Effector memory CD8-positive, alpha-beta T cell (primary cell): ENCODE measurements around the gene DIPK2A.

Source experiments
- ATAC-seq: fragments of 150-1000 bp; cut with Tn5 transposase; replicated peaks from 2 replicates; pipeline ENCODE4 v1.10.0; 2021; ENCODE audit warnings: mild to moderate bottlenecking, moderate library complexity
- DNase-seq, 3 experiments: peaks; one replicate each; pipeline ENCODE4 v3.0.0; 2021
- H3K27ac Mint-ChIP-seq, 2 donors: one replicate each; pipeline ENCODE4 v1.8.0; 2022; ENCODE audit warnings: mild to moderate bottlenecking in 2 of 2, mixed read lengths in 2 of 2, moderate library complexity in 2 of 2
- H3K27me3 Mint-ChIP-seq, 2 donors: one replicate each; pipeline ENCODE4 v1.8.0; 2022; ENCODE audit warnings: mixed read lengths in 2 of 2
- H3K36me3 Mint-ChIP-seq: one replicate; pipeline ENCODE4 v1.8.0; 2022; ENCODE audit warnings: mild to moderate bottlenecking, moderate library complexity, mixed read lengths; ENCODE audit not compliant: insufficient read depth
- H3K4me1 Mint-ChIP-seq, 2 donors: one replicate each; pipeline ENCODE4 v1.8.0; 2022; ENCODE audit warnings: low read depth in 2 of 2, mixed read lengths in 2 of 2
- H3K4me3 Mint-ChIP-seq, 2 donors: one replicate each; pipeline ENCODE4 v1.8.0; 2022; ENCODE audit warnings: mild to moderate bottlenecking in 2 of 2, mixed read lengths in 2 of 2, moderate library complexity in 2 of 2
- H3K9me3 Mint-ChIP-seq, 2 donors: one replicate each; pipeline ENCODE4 v1.8.0; 2022; ENCODE audit warnings: mixed read lengths in 2 of 2
- total RNA-seq, 9 experiments: gene quantifications; one replicate each; lab custom pipeline; 2026; lab: John Stamatoyannopoulos, UW

Gene DIPK2A, protein sequence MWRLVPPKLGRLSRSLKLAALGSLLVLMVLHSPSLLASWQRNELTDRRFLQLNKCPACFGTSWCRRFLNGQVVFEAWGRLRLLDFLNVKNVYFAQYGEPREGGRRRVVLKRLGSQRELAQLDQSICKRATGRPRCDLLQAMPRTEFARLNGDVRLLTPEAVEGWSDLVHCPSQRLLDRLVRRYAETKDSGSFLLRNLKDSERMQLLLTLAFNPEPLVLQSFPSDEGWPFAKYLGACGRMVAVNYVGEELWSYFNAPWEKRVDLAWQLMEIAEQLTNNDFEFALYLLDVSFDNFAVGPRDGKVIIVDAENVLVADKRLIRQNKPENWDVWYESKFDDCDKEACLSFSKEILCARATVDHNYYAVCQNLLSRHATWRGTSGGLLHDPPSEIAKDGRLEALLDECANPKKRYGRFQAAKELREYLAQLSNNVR
- 14.8 to 46.4 (median 27.8) reads per million in 9 experiments for total RNA-seq

DNA sequence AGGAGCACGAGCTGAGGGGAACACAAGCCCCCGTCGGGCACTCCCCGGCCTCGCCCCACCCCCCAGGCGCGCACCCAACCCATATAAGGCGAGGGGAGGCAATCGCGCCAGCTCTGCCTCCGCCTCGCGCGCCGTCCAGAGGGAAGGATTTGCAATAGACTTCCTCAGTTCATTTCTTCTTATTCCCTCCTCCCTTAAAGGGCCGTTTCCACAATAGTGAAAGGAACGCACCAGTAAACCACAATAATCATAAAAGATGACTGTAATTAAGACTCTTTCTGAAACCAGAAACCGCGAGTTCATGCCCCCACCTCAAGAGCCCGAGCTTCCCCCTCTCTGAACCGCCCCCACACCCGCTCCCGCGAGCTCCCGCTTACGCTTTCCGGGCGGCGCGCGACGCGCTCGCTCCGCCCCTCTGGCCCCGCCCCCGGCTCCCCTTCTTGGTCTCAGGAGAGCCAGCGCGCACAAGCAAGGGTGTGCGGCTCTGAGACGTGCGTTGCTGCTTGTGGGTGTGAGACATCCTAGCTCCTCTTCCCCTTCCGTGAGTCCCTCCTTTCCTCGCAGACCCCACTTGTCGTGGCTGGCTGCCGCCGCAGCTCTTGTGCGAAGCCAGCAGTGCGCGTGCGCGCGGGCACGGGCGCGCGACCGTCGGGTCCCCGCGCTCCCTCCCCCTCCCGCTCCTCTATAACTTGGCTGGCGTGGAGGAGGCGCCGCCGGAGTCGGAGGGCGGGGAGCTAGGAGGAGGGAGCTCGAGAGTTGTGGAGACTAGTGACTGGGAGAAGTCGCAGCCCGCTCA lies at the start of gene DIPK2A:
DIPK2A (plus strand) TSS at position 465 of the 796 bp plus-strand sequence. CDS start 510 bp downstream, outside the sequence.
- peak; percentile 70 for ATAC-seq
- H3K4me1 Mint-ChIP-seq, result peaks cover 16 to 23% of the 10 kb centered on the region in 2 donors
- H3K27ac Mint-ChIP-seq, result peak within 1 kb of the TSS; percentile 93 to 95
- peak within 1 kb of the TSS; percentile 91 to 94 for H3K4me3 Mint-ChIP-seq
- peak; percentile 93 for DNase-seq
- H3K27me3 Mint-ChIP-seq, result no peaks in the 10 kb centered on the region
- H3K9me3 Mint-ChIP-seq, result no peaks in the 10 kb centered on the region
- peaks cover 23% of the 10 kb centered on the region for H3K36me3 Mint-ChIP-seq

DNA sequence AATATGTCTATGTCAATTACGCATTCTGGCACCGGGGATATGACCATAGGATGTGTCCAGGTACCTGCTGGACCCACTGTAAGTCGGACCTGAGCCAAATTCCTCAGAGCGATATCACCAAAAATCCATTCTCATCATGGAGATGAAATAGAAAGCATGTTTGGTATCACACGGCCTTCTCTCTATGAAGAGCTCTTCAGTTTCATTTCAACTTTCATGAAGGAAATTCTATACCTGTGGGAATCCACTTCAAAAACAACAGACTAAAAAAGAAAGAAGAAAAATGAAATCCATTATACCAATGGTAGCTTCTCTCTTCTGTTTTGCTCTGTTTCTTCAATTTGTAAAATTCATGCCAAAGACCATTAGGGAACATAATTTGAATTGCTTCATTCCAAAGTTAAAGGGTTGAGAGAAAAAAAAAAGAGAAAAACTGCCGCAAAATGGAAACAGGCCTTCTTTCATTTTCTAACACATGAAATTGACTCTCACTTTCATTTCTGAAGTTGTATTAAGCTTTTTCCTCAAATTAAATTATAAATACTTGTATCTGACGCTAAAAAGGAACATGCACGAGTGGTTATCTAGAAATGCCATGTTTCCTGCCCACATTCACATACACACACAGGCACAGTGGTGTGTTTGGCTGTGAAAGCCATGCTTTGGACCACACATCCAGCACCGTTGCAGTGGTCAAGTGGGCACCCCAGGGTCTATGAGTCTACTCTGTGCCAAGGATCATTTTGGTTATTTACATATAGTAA lies 46.9 kb upstream of the DIPK2A start:
- ATAC-seq (no peak), DNase-seq (no peak)
- no peaks in the 10 kb centered on the region for H3K27me3 Mint-ChIP-seq
- H3K4me1 Mint-ChIP-seq, result no peaks in the 10 kb centered on the region
- H3K36me3 Mint-ChIP-seq, result no peaks in the 10 kb centered on the region
- H3K9me3 Mint-ChIP-seq, result no peaks in the 10 kb centered on the region
- no peak overlapping the region for H3K4me3 Mint-ChIP-seq
- H3K27ac Mint-ChIP-seq, result no peak overlapping the region

DNA sequence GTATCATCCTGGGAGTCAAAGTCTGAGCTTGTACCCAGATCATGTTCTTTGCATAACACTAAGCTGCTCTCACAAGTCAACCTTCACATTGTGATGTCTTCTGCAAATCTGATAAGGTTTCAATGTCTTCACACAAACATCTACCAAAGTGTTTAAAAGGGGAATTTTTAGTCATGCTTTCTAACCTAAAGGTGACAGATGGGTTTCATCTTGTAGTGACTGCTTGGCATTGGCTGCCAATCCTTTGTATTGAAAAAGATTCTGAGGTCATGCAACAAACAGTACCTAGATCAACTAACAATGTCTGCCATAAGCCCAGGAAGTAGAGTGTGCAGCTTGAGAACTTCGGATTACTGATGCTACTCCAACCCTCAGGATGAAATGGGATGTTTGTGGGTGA lies 43.6 kb upstream of the DIPK2A start:
- H3K4me3 Mint-ChIP-seq, result no peak overlapping the region

DNA sequence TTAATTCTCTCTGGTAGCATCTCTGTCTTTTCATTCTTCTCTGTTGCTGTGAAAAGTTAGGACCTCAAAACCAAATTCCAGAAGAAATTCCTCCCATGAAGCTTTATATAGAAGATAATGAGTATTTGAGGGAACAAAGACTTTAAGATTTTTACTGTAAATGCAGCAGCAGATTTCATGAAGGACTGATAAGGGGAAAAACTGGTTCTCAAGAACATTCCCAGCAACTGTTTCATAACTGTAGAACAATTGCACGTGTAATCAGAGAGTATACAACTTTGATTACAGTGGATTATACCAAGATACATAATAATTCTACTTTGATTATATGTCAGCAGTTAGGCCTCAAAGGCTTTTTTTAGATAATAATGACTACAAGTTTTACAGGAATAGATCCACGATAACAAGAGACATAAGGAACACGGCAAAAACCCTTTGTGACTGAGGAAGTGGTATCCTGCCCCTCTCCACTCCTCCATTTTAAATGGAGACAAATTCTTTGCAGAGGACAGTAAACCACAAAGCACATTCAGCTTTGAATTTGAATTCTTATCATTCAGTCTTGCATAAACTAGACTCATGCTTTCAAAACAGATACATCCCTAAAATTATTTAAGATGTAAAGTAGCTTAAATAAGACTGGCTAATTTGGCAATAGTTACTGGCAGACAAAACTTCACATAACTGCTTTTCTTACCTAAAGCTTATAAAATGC lies 42.9 kb upstream of the DIPK2A start:
- Mint-ChIP-seq H3K27ac (no peak overlapping the region), H3K27me3 (peaks cover 22 to 31% of the 10 kb centered on the region in 2 donors), H3K9me3 (no peaks in the 10 kb centered on the region), H3K4me1 (no peaks in the 10 kb centered on the region), H3K4me3 (no peak overlapping the region), H3K36me3 (no peaks in the 10 kb centered on the region)
- ATAC-seq (no peak), DNase-seq (no peak)

More for the DNA sequence above, 43.6 kb upstream of the DIPK2A start:
- H3K27me3 Mint-ChIP-seq, result peaks cover 16 to 25% of the 10 kb centered on the region in 2 donors
- ATAC-seq, result no peak
- no peaks in the 10 kb centered on the region for H3K9me3 Mint-ChIP-seq
- no peak overlapping the region for H3K27ac Mint-ChIP-seq
- no peaks in the 10 kb centered on the region for H3K4me1 Mint-ChIP-seq
- H3K36me3 Mint-ChIP-seq, result no peaks in the 10 kb centered on the region
- no peak for DNase-seq

DNA sequence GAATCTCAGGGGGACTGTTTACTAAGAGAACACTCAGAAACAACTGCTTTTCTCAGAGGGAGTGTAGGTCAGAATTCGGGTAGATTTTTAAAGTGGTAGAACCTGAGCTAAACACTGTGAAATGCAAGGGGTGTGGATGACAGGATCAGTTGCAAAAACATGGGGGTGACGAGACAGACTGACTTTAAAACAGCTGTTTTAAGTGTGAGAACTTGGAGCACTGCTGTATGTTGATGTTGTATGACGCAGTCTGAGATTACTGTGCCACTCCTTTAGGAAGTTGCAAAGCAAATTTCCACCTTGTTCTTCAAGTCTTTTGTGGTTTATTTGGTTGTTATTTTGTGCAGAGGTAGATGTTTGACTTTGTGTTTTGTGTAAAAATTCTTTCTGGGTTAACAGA lies 36.8 kb upstream of the DIPK2A start:
- Mint-ChIP-seq H3K36me3 (no peaks in the 10 kb centered on the region), H3K4me3 (no peak overlapping the region), H3K27ac (no peak overlapping the region), H3K4me1 (no peaks in the 10 kb centered on the region), H3K9me3 (no peaks in the 10 kb centered on the region), H3K27me3 (peaks cover 57 to 61% of the 10 kb centered on the region in 2 donors)
- DNase-seq (no peak), ATAC-seq (no peak)

DNA sequence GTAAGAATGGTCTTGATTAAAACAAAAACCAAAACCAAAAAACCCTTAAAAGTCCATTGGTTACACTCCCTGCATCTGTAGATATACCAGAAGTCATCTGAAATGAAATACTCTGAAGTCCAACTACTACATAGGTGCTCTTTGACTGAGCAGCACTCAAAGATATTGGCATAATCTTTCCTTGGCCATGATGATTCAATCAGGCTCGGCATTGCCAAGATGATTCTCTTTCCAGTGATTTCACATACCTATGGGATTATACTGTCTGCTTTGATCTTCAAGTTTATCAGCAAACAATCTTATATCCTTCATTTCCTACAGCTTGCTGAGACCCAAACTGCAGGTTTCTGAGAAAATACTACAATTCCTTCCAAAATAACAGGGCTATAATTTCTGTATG lies 35.9 kb upstream of the DIPK2A start:
- no peak overlapping the region for H3K27ac Mint-ChIP-seq
- ATAC-seq (no peak), DNase-seq (no peak)
- H3K36me3 Mint-ChIP-seq, result no peaks in the 10 kb centered on the region
- peaks cover 50 to 68% of the 10 kb centered on the region in 2 donors for H3K27me3 Mint-ChIP-seq
- H3K9me3 Mint-ChIP-seq, result no peaks in the 10 kb centered on the region
- H3K4me3 Mint-ChIP-seq, result no peak overlapping the region
- H3K4me1 Mint-ChIP-seq, result no peaks in the 10 kb centered on the region

DNA sequence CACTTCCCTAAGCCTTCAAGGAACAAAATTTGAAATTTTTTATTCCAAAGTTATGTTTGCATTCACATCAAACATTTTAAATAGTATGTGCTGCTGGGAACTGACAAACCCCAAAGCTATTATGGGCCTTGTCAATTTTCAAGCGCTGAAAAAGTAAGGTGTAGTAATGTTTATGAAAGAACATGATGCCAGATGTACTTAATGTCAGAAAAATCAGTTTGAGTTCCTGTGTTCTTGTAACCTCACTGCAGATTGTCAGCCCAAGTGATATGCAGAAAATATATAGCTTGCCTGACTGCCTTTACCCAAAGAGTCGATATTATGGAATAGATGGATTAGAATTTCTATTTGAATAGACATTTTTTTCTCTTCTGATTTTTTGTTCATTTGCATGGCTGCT lies 20.8 kb upstream of the DIPK2A start:
- no peaks in the 10 kb centered on the region for H3K36me3 Mint-ChIP-seq
- ATAC-seq, result no peak
- H3K4me1 Mint-ChIP-seq, result no peaks in the 10 kb centered on the region
- no peak for DNase-seq
- H3K27me3 Mint-ChIP-seq, result peaks cover 14 to 17% of the 10 kb centered on the region in 2 donors
- H3K9me3 Mint-ChIP-seq, result no peaks in the 10 kb centered on the region
- H3K4me3 Mint-ChIP-seq, result no peak overlapping the region
- H3K27ac Mint-ChIP-seq, result no peak overlapping the region

DNA sequence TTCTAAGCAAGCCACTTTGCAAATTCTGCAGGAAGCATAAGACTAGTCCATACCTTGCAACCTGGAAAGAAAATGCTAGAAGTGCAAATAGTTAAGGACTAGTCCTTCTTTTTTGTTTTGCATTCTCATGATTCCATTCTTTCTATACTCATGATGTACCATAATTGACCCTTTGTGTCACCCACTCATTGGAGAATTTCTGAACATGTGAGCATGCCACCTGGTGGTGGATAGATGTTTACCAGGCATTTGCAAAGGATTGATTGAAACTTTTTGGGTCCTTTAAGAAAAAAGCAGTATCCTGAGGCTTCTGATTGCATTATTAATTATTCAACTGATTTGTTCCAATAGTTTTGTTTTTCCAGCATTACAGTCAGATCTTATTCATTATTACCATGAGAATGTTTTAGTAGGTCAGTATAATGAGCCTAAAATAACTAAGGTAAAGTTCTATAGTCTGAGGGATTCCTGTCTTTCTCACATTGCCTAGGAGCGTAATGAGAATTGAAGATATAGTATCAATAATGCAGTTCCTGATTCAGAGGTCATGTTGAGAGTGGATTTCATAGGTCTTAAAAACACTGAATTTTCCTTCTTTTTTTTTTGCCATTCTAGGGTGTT lies 20.2 kb upstream of the DIPK2A start:
- no peak overlapping the region for H3K27ac Mint-ChIP-seq

DNA sequence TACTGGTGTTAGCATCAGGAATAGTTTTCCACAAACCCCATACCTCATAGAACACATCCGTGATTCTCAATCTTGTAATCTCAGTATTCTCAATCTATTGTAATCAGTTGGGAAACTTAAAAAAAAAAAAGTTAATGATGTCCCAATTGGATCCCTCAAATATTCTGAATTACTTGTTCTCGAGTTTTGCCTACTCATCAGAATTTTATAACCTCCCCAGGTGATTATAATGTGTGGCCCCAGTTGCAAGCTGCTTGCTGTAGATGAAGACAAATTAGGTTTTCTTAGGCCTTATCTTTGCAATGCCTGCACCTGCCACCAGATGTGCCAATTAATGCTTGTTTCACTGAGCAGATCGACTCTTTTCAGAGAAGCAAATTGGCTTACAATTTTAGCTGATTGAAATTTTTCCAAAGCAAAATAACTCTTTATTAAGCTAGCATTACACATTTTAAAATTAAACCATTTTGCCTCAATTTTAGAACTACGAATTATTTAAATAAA lies 19.0 kb upstream of the DIPK2A start:
- DNase-seq (no peak), ATAC-seq (no peak)
- Mint-ChIP-seq H3K36me3 (no peaks in the 10 kb centered on the region), H3K4me1 (peaks cover 6 to 13% of the 10 kb centered on the region in 2 donors), H3K27ac (no peak overlapping the region), H3K27me3 (peaks cover 6 to 11% of the 10 kb centered on the region in 2 donors), H3K9me3 (no peaks in the 10 kb centered on the region), H3K4me3 (no peak overlapping the region)

More for the DNA sequence above, 20.2 kb upstream of the DIPK2A start:
- Mint-ChIP-seq H3K27me3 (peaks cover 17 to 18% of the 10 kb centered on the region in 2 donors), H3K9me3 (no peaks in the 10 kb centered on the region), H3K36me3 (no peaks in the 10 kb centered on the region), H3K4me1 (peaks cover 1 to 3% of the 10 kb centered on the region in 2 donors), H3K4me3 (no peak overlapping the region)
- peak in 1 of 3 experiments; percentile 14 for DNase-seq
- ATAC-seq, result peak; percentile 52

DNA sequence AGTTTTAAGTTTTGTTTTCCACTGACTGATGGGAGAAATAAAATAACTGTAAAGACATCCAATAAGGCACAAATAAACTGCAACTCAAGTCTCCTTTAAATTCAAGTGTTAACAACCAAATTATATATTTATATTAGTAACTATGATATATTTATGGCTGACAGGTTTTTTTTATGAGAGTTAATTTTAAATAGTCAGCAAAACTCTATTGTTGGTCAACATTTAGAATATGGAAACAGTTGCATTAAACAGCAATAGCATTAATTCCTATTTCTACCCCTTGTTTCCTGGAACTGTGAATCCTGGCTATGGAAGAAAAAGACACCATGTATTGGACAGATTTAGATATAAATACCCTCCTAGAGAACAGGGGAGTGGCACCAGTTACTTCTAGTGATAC lies 16.5 kb upstream of the DIPK2A start:
- no peak overlapping the region for H3K4me3 Mint-ChIP-seq
- no peaks in the 10 kb centered on the region for H3K36me3 Mint-ChIP-seq
- ATAC-seq (no peak), DNase-seq (no peak)
- H3K27me3 Mint-ChIP-seq, result peaks cover 25 to 27% of the 10 kb centered on the region in 2 donors
- H3K9me3 Mint-ChIP-seq, result peaks cover 3 to 12% of the 10 kb centered on the region in 2 donors
- H3K4me1 Mint-ChIP-seq, result peaks cover 6 to 24% of the 10 kb centered on the region in 2 donors
- H3K27ac Mint-ChIP-seq, result no peak overlapping the region

DNA sequence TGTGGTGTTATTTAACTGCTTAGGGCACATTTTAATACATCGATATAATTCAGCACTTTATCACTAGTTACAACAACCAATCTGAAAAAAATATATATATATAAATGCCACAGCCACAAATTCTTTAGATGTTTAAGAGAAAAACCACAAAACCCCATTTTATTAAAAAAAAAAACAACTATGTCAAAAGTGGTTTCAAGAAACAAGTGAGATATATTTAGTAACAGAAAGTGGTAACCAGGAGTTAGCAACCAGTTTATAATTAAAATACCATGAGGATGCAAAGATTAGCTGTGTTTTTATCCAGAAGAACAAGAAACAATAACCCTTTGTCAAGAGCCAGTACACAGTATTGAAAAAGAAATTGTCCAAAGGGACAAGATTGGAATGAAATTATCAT lies 14.8 kb upstream of the DIPK2A start:
- Mint-ChIP-seq H3K27ac (no peak overlapping the region), H3K4me1 (peaks cover 6 to 24% of the 10 kb centered on the region in 2 donors), H3K4me3 (peak overlapping the region; percentile 48 to 63), H3K9me3 (peaks cover 3 to 12% of the 10 kb centered on the region in 2 donors), H3K27me3 (peaks cover 27% of the 10 kb centered on the region in 2 donors), H3K36me3 (no peaks in the 10 kb centered on the region)
- ATAC-seq (peak; percentile 60), DNase-seq (no peak)

DNA sequence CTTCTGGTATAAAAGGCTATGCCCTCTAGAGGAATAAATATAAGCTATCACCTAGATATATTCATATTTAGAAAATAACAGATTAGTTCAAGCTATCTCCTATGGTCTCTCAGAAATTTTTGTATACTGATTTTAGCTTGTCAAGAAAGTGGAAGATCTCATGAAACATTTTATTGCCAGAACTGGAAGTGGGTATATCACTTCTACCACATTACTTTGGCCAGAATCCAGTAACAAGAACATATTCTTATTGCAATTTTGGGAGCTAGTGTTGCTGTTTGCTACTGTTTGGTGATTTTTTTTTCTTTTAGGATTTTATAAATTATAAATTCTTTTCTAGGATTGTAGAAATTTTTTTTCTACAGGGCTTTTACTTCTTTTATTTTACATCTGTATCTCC lies 14.2 kb upstream of the DIPK2A start:
- ATAC-seq (peak; percentile 60), DNase-seq (no peak)
- Mint-ChIP-seq H3K9me3 (peaks cover 3 to 12% of the 10 kb centered on the region in 2 donors), H3K4me3 (peak overlapping the region; percentile 48 to 63), H3K4me1 (peaks cover 6 to 24% of the 10 kb centered on the region in 2 donors), H3K27ac (no peak overlapping the region), H3K27me3 (peaks cover 28 to 34% of the 10 kb centered on the region in 2 donors), H3K36me3 (no peaks in the 10 kb centered on the region)
